EL (cell line): ENCODE results near the gene BCKDK.
"Not testable (repeated sequence)": the region's sequence is repeated elsewhere in the genome, so short reads cannot be mapped to it uniquely, and the experiment has no call there.

ENCODE experiments used
- DNase-seq: peaks from one replicate; pipeline ENCODE4 v3.0.0-alpha.2; 2016

The BCKDK gene

GRCh38 chr16:31144418-31144817 lies 36.2 kb downstream of the BCKDK start:
- DNase-seq: not testable (repeated sequence)

GRCh38 chr16:31145398-31145990 lies 37.3 kb downstream of the BCKDK start:
- DNase-seq: no peak

- DNase-seq: no peak
Observed at GRCh38 chr16:31147574-31147973, 39.4 kb downstream of the BCKDK start.

GRCh38 chr16:31148281-31148728 lies 40.1 kb downstream of the BCKDK start:
- no peak for DNase-seq

- DNase-seq: no peak
Observed at GRCh38 chr16:31148896-31149295, 40.7 kb downstream of the BCKDK start.

- no peak for DNase-seq
Observed at GRCh38 chr16:31149332-31149731, 41.1 kb downstream of the BCKDK start.

GRCh38 chr16:31149894-31150890 lies 42.0 kb downstream of the BCKDK start, which contains the start of gene PRSS36:
TSS of gene PRSS36 (minus strand) at chr16:31150066. CDS start at chr16:31150035, 31 bp downstream.
- DNase-seq: no peak

- not testable (repeated sequence) for DNase-seq
Observed at GRCh38 chr16:31150976-31151375, 42.8 kb downstream of the BCKDK start.

- no peak for DNase-seq
Observed at GRCh38 chr16:31157136-31157535, 49.0 kb downstream of the BCKDK start.
